SK-N-DZ (cell line): ENCODE data around the gene RBBP6.
"Not testable (repeated sequence)": the region's sequence is repeated elsewhere in the genome, so short reads cannot be mapped to it uniquely, and the experiment has no call there.

Source experiments
- DNase-seq: peaks from one replicate; pipeline ENCODE4 v3.0.0-alpha.2; 2015; ENCODE audit warnings: low spot score

The RBBP6 gene

GRCh38 chr16:24568392-24568791 lies 29.0 kb downstream of the RBBP6 start:
- DNase-seq, result no peak

DNA sequence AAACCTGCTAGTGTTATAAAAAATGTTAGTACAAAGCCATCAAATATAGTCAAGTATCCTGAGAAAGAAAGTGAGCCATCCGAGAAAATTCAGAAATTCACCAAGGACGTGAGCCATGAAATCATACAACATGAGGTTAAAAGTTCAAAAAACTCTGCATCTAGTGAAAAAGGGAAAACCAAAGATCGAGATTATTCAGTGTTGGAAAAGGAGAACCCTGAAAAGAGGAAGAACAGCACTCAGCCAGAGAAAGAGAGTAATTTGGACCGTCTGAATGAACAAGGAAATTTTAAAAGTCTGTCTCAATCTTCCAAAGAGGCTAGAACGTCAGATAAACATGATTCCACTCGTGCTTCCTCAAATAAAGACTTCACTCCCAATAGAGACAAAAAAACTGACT lies 31.7 kb downstream of the RBBP6 start:
- DNase-seq, result no peak

- DNase-seq, result no peak
These were observed 32.7 kb downstream of the RBBP6 start for GRCh38 chr16:24572069-24572468.

- no peak for DNase-seq
These were observed 33.8 kb downstream of the RBBP6 start for GRCh38 chr16:24573141-24573540.

GRCh38 chr16:24574515-24575485 lies 35.4 kb downstream of the RBBP6 start:
- not testable (repeated sequence) for DNase-seq

DNA sequence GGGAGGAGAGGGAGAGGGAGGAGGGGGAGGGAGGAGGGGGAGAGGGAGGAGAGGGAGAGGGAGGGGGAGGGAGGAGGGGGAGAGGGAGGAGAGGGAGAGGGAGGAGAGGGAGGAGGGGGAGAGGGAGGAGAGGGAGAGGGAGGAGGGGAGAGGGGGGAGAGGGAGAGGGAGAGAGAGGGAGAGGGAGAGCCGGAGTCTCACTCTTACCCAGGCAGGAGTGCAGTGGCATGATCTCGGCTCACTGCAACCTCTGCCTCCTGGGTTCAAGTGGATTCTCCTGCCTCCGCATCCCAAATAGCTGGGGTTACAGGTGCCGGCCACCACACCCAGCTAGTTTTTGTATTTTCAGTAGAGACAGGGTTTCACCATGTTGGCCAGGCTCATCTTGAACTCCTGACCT lies 36.4 kb downstream of the RBBP6 start:
- not testable (repeated sequence) for DNase-seq

GRCh38 chr16:24577167-24577566 lies 37.8 kb downstream of the RBBP6 start:
- no peak for DNase-seq

GRCh38 chr16:24580665-24581064 lies 41.3 kb downstream of the RBBP6 start:
- DNase-seq, result no peak

GRCh38 chr16:24583494-24583893 lies 44.1 kb downstream of the RBBP6 start:
- DNase-seq, result no peak

- DNase-seq, result no peak
These were observed 50.6 kb downstream of the RBBP6 start for GRCh38 chr16:24589997-24590396.

- no peak for DNase-seq
These were observed 59.5 kb downstream of the RBBP6 start for GRCh38 chr16:24598777-24599437.

DNA sequence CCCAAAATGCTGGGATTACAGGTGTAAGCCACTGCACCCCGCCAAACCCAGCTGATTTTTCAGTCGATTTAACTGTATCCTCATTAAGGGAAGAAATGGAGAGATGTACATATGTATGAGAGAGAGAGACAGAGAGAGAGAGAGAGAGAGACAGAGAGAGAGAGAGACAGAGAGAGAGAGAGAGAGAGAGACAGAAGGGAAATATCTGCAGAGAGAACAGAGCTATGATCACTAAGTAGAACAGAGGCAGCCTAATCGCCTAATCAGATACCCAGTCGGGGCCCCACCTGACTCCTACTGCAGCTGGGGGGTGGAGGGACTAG lies 70.0 kb downstream of the RBBP6 start:
- DNase-seq, result no peak

GRCh38 chr16:24609740-24610415 lies 70.5 kb downstream of the RBBP6 start:
- DNase-seq, result peak; percentile 35

- peak; percentile 44 for DNase-seq
These were observed 71.0 kb downstream of the RBBP6 start for GRCh38 chr16:24610416-24610755.

DNA sequence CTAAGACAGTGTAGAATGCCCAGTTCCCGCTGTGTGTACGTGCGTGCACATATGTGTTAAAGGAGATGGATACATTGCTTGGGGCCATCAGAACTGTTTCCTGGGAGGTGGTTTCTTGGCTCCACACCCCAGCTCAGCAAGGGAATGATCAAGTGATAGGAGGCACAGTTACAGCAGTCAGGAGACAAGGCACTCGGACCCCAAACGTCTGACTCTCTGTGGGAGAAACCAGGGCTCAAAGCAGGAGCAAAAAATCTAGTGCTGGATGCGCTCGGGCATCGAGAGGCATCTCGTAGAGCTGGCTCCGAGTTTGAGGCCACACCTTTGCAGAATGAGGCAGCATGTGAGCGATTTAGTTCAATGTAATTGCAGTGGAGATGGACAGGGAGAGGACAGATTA lies 71.9 kb downstream of the RBBP6 start:
- no peak for DNase-seq

GRCh38 chr16:24612656-24613055 lies 73.3 kb downstream of the RBBP6 start:
- DNase-seq, result no peak

DNA sequence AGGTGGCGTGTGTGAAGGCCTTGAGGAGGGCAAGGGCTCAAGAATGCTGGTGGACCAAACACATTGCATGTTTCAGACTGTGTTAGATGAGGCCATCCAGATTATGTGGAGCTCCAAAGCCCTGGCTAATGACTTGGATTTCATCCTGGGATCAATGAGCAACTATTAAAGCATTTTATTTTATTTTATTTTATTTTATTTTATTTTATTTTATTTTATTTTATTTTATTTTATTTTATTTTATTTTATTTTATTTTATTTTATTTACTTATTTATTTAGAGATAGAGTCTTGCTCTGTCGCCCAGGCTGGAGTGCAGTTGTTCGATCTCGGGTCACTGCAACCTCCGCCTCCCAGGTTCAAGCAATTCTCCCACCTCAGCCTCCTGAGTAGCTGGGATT lies 73.9 kb downstream of the RBBP6 start:
- DNase-seq, result not testable (repeated sequence)

- DNase-seq, result no peak
These were observed 78.1 kb downstream of the RBBP6 start for GRCh38 chr16:24617502-24617901.
